ENCODE measurements around the gene DNASE1L1. TPM values are rescaled to one million over a fixed set of nuclear protein-coding genes. Genes with fewer than 3 reads are reported as not detected.

The DNASE1L1 gene
- total and polyA plus RNA-seq, 2 of the 13 experiments (the other 11 are each of a cell fraction or from before 2014, with no cell fraction given): 4.7 to 12.3 TPM

- TF ChIP-seq ZNF841 (CRISPR knock-in tag; IDR thresholded peaks at IDR 0.05; ENCODE audit: borderline replicate concordance) (no peak), YEATS4 (CRISPR knock-in tag; IDR thresholded peaks at IDR 0.05; ENCODE audit: borderline replicate concordance) (no peak), REPIN1 (CRISPR knock-in tag; IDR thresholded peaks at IDR 0.05; ENCODE audit: borderline replicate concordance, low read depth) (peak; percentile 43; the same call in 1 of the 2 replicates), FLYWCH1 (CRISPR knock-in tag; IDR thresholded peaks at IDR 0.05) (0 out of 2 replicates have a peak, but pooled peaks have one; percentile 39), ZNF589 (CRISPR knock-in tag; conservative IDR thresholded peaks at IDR 0.05) (0 out of 2 replicates have a peak, but pooled peaks have one; percentile 55), RXRA (CRISPR knock-in tag; IDR thresholded peaks at IDR 0.05) (no peak), POLR2AphosphoS5 (IDR thresholded peaks at IDR 0.05; ENCODE audit: low read depth, low read length) (peak; percentile 70), RBAK (CRISPR knock-in tag; IDR thresholded peaks at IDR 0.05) (no peak), ZNF747 (CRISPR knock-in tag; IDR thresholded peaks at IDR 0.05; ENCODE audit: borderline replicate concordance) (peak; percentile 33; the same call in 1 of the 2 replicates), ZNF205 (CRISPR knock-in tag; IDR thresholded peaks at IDR 0.05) (0 out of 2 replicates have a peak, but pooled peaks have one; percentile 52), ZNF563 (CRISPR knock-in tag; IDR thresholded peaks at IDR 0.05) (0 out of 2 replicates have a peak, but pooled peaks have one; percentile 26), ZFP37 (CRISPR knock-in tag; IDR thresholded peaks at IDR 0.05; ENCODE audit: borderline replicate concordance) (no peak), TBP (CRISPR knock-in tag; IDR thresholded peaks at IDR 0.05) (no peak), BORCS8-MEF2B (CRISPR knock-in tag; IDR thresholded peaks at IDR 0.05) (peak; percentile 57; the same call in 1 of the 2 replicates), PAF1 (CRISPR knock-in tag; IDR thresholded peaks at IDR 0.05) (no peak), ZNF432 (CRISPR knock-in tag; IDR thresholded peaks at IDR 0.05; ENCODE audit: borderline replicate concordance) (no peak), PAX8 (CRISPR knock-in tag; IDR thresholded peaks at IDR 0.05; ENCODE audit: borderline replicate concordance) (no peak), MIXL1 (CRISPR knock-in tag; IDR thresholded peaks at IDR 0.05) (peak; percentile 59), CEBPB (IDR thresholded peaks at IDR 0.05; ENCODE audit: borderline replicate concordance, low read depth, low read length) (no peak), FOXA3 (CRISPR knock-in tag; IDR thresholded peaks at IDR 0.05) (0 out of 2 replicates have a peak, but pooled peaks have one; percentile 13), SALL1 (CRISPR knock-in tag; IDR thresholded peaks at IDR 0.05) (peak; percentile 80), MAZ (IDR thresholded peaks at IDR 0.05; ENCODE audit: borderline replicate concordance, low read depth, low read length) (peak; percentile 76; the same call in 1 of the 2 replicates), MAZ (CRISPR knock-in tag; IDR thresholded peaks at IDR 0.05; ENCODE audit: low read depth) (peak; percentile 78), ERF (CRISPR knock-in tag; IDR thresholded peaks at IDR 0.05) (peak; percentile 77; the same call in 1 of the 2 replicates), PHF8 (CRISPR knock-in tag; IDR thresholded peaks at IDR 0.05) (peak; percentile 61), ZNF441 (CRISPR knock-in tag; IDR thresholded peaks at IDR 0.05; ENCODE audit: borderline replicate concordance) (peak; percentile 52; the same call in 1 of the 2 replicates), MEIS2 (CRISPR knock-in tag; IDR thresholded peaks at IDR 0.05) (no peak)
- TF ChIP-seq, protein P1, sequence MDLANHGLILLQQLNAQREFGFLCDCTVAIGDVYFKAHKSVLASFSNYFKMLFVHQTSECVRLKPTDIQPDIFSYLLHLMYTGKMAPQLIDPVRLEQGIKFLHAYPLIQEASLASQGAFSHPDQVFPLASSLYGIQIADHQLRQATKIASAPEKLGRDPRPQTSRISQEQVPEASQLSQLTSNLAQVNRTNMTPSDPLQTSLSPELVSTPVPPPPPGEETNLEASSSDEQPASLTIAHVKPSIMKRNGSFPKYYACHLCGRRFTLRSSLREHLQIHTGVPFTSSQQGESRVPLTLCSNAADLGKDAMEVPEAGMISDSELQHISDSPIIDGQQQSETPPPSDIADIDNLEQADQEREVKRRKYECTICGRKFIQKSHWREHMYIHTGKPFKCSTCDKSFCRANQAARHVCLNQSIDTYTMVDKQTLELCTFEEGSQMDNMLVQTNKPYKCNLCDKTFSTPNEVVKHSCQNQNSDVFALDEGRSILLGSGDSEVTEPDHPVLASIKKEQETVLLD (CRISPR knock-in tag; IDR thresholded peaks at IDR 0.05; ENCODE audit: low read depth): no peak
Observed at GRCh38 chrX:154371017-154371788, 37.9 kb downstream of the DNASE1L1 start (continued).

All from HepG2 (cell line).